OCI-LY7 (cell line): ENCODE results near the gene FBXO31. TPM values are rescaled to one million over a fixed set of nuclear protein-coding genes. Genes with fewer than 3 reads are reported as not detected.

Experiments
- BruUV-seq: library from RNA; stranded (reverse); fragments of 400-500 nt; replicated peaks from 2 replicates; lab custom pipeline; 2021; lab: Mats Ljungman, UMichigan
- CTCF ChIA-PET: fragments of 300-600 bp; sonication (Branson Sonifier 250); formaldehyde crosslinking; loops from one replicate; lab custom pipeline; 2022; ENCODE audit warnings: antibody characterized with exemption; ENCODE audit not compliant: unreplicated experiment; lab: Charles Lee
- POLR2A ChIA-PET: fragments of 300-600 bp; sonication (Branson Sonifier 250); formaldehyde crosslinking; loops from one replicate; lab custom pipeline; 2022; ENCODE audit warnings: antibody characterized with exemption; lab: Charles Lee
- DNase-seq: peaks from one replicate; pipeline ENCODE4 v3.0.0-alpha.2; 2015; ENCODE audit warnings: low spot score
- H2AFZ ChIP-seq: fragments of 200-600 bp; sonication (generic), shearing (Covaris generic); 2 replicates; pipeline ENCODE4 v1.6.1; 2014; ENCODE audit warnings: mild to moderate bottlenecking, antibody characterized with exemption, low read length, moderate library complexity
- H3K27ac ChIP-seq: fragments of 200-600 bp; sonication (generic); 2 replicates; pipeline ENCODE4 v1.5.1; 2014; ENCODE audit warnings: mixed run types, low read depth, mild to moderate bottlenecking, moderate library complexity, low read length, inconsistent platforms; ENCODE audit not compliant: poor library complexity, severe bottlenecking
- H3K36me3 ChIP-seq: fragments of 200-600 bp; sonication (generic); 2 replicates; pipeline ENCODE4 v1.6.1; 2014; ENCODE audit warnings: mild to moderate bottlenecking, antibody characterized with exemption, low read length, moderate library complexity, mixed read lengths; ENCODE audit not compliant: insufficient read depth
- H3K4me1 ChIP-seq: fragments of 200-600 bp; sonication (generic); 2 replicates; pipeline ENCODE4 v1.5.1; 2014; ENCODE audit warnings: mild to moderate bottlenecking, low read length; ENCODE audit not compliant: insufficient read depth, poor library complexity, severe bottlenecking
- H3K4me2 ChIP-seq: fragments of 200-600 bp; sonication (generic); 2 replicates; pipeline ENCODE4 v1.6.1; 2014; ENCODE audit warnings: mild to moderate bottlenecking, low read length
- H3K4me3 ChIP-seq: fragments of 200-600 bp; sonication (generic); 2 replicates; pipeline ENCODE4 v1.5.1; 2014; ENCODE audit warnings: mild to moderate bottlenecking, low read depth, low read length; ENCODE audit not compliant: poor library complexity, severe bottlenecking
- H3K79me2 ChIP-seq: fragments of 200-600 bp; sonication (generic); 2 replicates; pipeline ENCODE4 v1.6.1; 2016; ENCODE audit warnings: low read depth, mild to moderate bottlenecking, low read length, moderate library complexity, mixed read lengths; ENCODE audit not compliant: insufficient read depth
- H3K9me2 ChIP-seq: fragments of 200-600 bp; sonication (generic); 2 replicates; pipeline ENCODE4 v1.6.1; 2016; ENCODE audit warnings: mild to moderate bottlenecking, low read length, mixed read lengths; ENCODE audit not compliant: insufficient read depth
- H3K9me3 ChIP-seq: fragments of 200-600 bp; sonication (generic); 2 replicates; pipeline ENCODE4 v1.6.1; 2014; ENCODE audit warnings: mild to moderate bottlenecking, mixed run types, low read length, mixed read lengths
- H4K20me1 ChIP-seq: fragments of 200-600 bp; sonication (generic); 2 replicates; pipeline ENCODE4 v1.6.1; 2014; ENCODE audit warnings: mild to moderate bottlenecking, antibody characterized with exemption, low read length, moderate library complexity, mixed read lengths; ENCODE audit not compliant: insufficient read depth
- CTCF ChIP-seq: fragments of 200-600 bp; sonication (generic); conservative IDR thresholded peaks from 2 replicates; pipeline ENCODE4 v1.5.1; 2014; ENCODE audit warnings: mild to moderate bottlenecking, antibody characterized with exemption, low read length, moderate library complexity, mixed read lengths
- EZH2phosphoT487 ChIP-seq: fragments of 200-600 bp; sonication (generic); IDR thresholded peaks from 2 replicates; pipeline ENCODE4 v1.6.1; 2018; ENCODE audit warnings: low read depth, borderline replicate concordance, mild to moderate bottlenecking, mixed run types, antibody characterized with exemption, low read length, moderate library complexity, mixed read lengths
- intact Hi-C: fragments of 100-400 bp; cut with micrococcal nuclease; formaldehyde crosslinking; loops from one replicate; pipeline ENCODE4 v1.10.0; 2022; ENCODE audit not compliant: unreplicated experiment
- total RNA-seq, 2 experiments: library from RNA; depleted of rRNA in 1 of 2; stranded (reverse); fragments of >200 nt in 1 of 2; shearing (Covaris generic) in 1 of 2; gene quantifications; 2 replicates each; pipeline ENCODE4 v1.2.3, GENCODE V29; 2014 to 2022

Gene FBXO31
- total RNA-seq, 2 experiments from 2014 or later, result 26.0 to 32.4 TPM

- DNase-seq, result peak; percentile 21
- no peak for TF ChIP-seq CTCF
- no peak for TF ChIP-seq EZH2phosphoT487
- no TSS peak for BruUV-seq
- Histone ChIP-seq H2AFZ (no peak overlapping the region), H3K4me2 (peak overlapping the region; percentile 15; the same call in 1 of the 2 replicates), H3K9me2 (no peaks in the 10 kb centered on the region), H3K36me3 (peaks cover 35% of the 10 kb centered on the region), H3K79me2 (no peaks in the 10 kb centered on the region), H3K27ac (peak overlapping the region; percentile 17), H3K4me3 (no peak overlapping the region), H4K20me1 (no peaks in the 10 kb centered on the region), H3K4me1 (peaks cover 10% of the 10 kb centered on the region), H3K9me3 (no peaks in the 10 kb centered on the region)
- ChIA-PET POLR2A (no interaction called here), CTCF (no interaction called here)
- intact Hi-C loops, result no loop called here
Observed at GRCh38 chr16:87328846-87329245, 54.7 kb downstream of the FBXO31 start.

- no peak overlapping the region for H3K27ac ChIP-seq
- H3K9me3 ChIP-seq, result no peaks in the 10 kb centered on the region
- H2AFZ ChIP-seq, result no peak overlapping the region
- H3K4me1 ChIP-seq, result peaks cover 10% of the 10 kb centered on the region
- BruUV-seq, result no TSS peak
- ChIA-PET CTCF (no interaction called here), POLR2A (no interaction called here)
- TF ChIP-seq CTCF, result no peak
- TF ChIP-seq EZH2phosphoT487, result no peak
- H3K36me3 ChIP-seq, result peaks cover 35% of the 10 kb centered on the region
- no peaks in the 10 kb centered on the region for H3K9me2 ChIP-seq
- H3K4me3 ChIP-seq, result no peak overlapping the region
- DNase-seq, result no peak
- intact Hi-C loops, result no loop called here
- no peaks in the 10 kb centered on the region for H4K20me1 ChIP-seq
- H3K79me2 ChIP-seq, result no peaks in the 10 kb centered on the region
- H3K4me2 ChIP-seq, result no peak overlapping the region
Observed at GRCh38 chr16:87327798-87328495, 55.6 kb downstream of the FBXO31 start.

- DNase-seq, result no peak
- TF ChIP-seq CTCF (no peak), EZH2phosphoT487 (no peak)
- no TSS peak for BruUV-seq
- H2AFZ ChIP-seq, result no peak overlapping the region
- H3K9me3 ChIP-seq, result no peaks in the 10 kb centered on the region
- no peak overlapping the region for H3K4me3 ChIP-seq
- CTCF ChIA-PET, result no interaction called here
- no peaks in the 10 kb centered on the region for H4K20me1 ChIP-seq
- H3K4me2 ChIP-seq, result no peak overlapping the region
- peaks cover 22% of the 10 kb centered on the region for H3K36me3 ChIP-seq
- no peak overlapping the region for H3K27ac ChIP-seq
- no peaks in the 10 kb centered on the region for H3K79me2 ChIP-seq
- no peaks in the 10 kb centered on the region for H3K9me2 ChIP-seq
- POLR2A ChIA-PET, result interaction anchor here (1.2 kb wide), 1 partner anchor 9 kb away, joined by 3 read pairs; the partner anchor contains the start of gene C16orf95
- intact Hi-C loops, result no loop called here
- H3K4me1 ChIP-seq, result peaks cover 10% of the 10 kb centered on the region
Observed at GRCh38 chr16:87326151-87326571, 57.4 kb downstream of the FBXO31 start.
